ENCODE measurements around the gene MTREX.
A peak's percentile ranks its signal among the peaks of the same experiment; 100 is the strongest.

Gene MTREX

GRCh38 chr5:55325621-55326020 lies 17.8 kb downstream of the MTREX start:
- DNase-seq: no peak

- DNase-seq: no peak
Measured at GRCh38 chr5:55327281-55327680, 19.5 kb downstream of the MTREX start.

- no peak for DNase-seq
Measured at GRCh38 chr5:55331321-55331720, 23.5 kb downstream of the MTREX start.

GRCh38 chr5:55333017-55333416 lies 25.2 kb downstream of the MTREX start:
- no peak for DNase-seq

GRCh38 chr5:55333811-55334210 lies 26.0 kb downstream of the MTREX start:
- no peak for DNase-seq

GRCh38 chr5:55338092-55338613 lies 30.4 kb downstream of the MTREX start:
- DNase-seq: peak; percentile 17

GRCh38 chr5:55338810-55339243 lies 31.0 kb downstream of the MTREX start:
- peak; percentile 16 for DNase-seq

- DNase-seq: no peak
Measured at GRCh38 chr5:55343107-55343506, 35.3 kb downstream of the MTREX start.

- DNase-seq: no peak
Measured at GRCh38 chr5:55343609-55344008, 35.8 kb downstream of the MTREX start.

- peak; percentile 71 for DNase-seq
Measured at GRCh38 chr5:55344392-55344992, 36.7 kb downstream of the MTREX start.

- DNase-seq: no peak
Measured at GRCh38 chr5:55345327-55345726, 37.5 kb downstream of the MTREX start.

GRCh38 chr5:55347786-55348185 lies 40.0 kb downstream of the MTREX start:
- DNase-seq: no peak

- no peak for DNase-seq
Measured at GRCh38 chr5:55350754-55351153, 43.0 kb downstream of the MTREX start.

- DNase-seq: no peak
Measured at GRCh38 chr5:55356896-55357295, 49.1 kb downstream of the MTREX start.

- no peak for DNase-seq
Measured at GRCh38 chr5:55360190-55360589, 52.4 kb downstream of the MTREX start.

- DNase-seq: no peak
Measured at GRCh38 chr5:55363856-55364255, 56.1 kb downstream of the MTREX start.

GRCh38 chr5:55364537-55365055 lies 56.8 kb downstream of the MTREX start:
- no peak for DNase-seq

GRCh38 chr5:55370291-55370925 lies 62.6 kb downstream of the MTREX start:
- no peak for DNase-seq

- DNase-seq: no peak
Measured at GRCh38 chr5:55371145-55371544, 63.4 kb downstream of the MTREX start.

- DNase-seq: no peak
Measured at GRCh38 chr5:55372130-55372925, 64.5 kb downstream of the MTREX start.

- DNase-seq: no peak
Measured at GRCh38 chr5:55377810-55378209, 70.0 kb downstream of the MTREX start.

- no peak for DNase-seq
Measured at GRCh38 chr5:55383254-55383653, 75.5 kb downstream of the MTREX start.

GRCh38 chr5:55384072-55384471 lies 76.3 kb downstream of the MTREX start:
- no peak for DNase-seq

GRCh38 chr5:55385227-55385626 lies 77.4 kb downstream of the MTREX start:
- DNase-seq: no peak
